Astrocyte of the hippocampus (primary cell): ENCODE measurements around the gene GLYATL1.
"Not testable (repeated sequence)": the region's sequence is repeated elsewhere in the genome, so short reads cannot be mapped to it uniquely, and the experiment has no call there.

Source experiments
- DNase-seq: peaks from one replicate; pipeline ENCODE4 v3.0.0; 2011; ENCODE audit warnings: low read depth, low spot score

The GLYATL1 gene

GRCh38 chr11:58998480-58999290 lies 59.4 kb downstream of the GLYATL1 start:
- DNase-seq = no peak

GRCh38 chr11:58999291-58999680 lies 60.0 kb downstream of the GLYATL1 start:
- DNase-seq = no peak

- no peak for DNase-seq
Measured at GRCh38 chr11:59000003-59000402, 60.7 kb downstream of the GLYATL1 start.

- not testable (repeated sequence) for DNase-seq
Measured at GRCh38 chr11:59002006-59002405, 62.7 kb downstream of the GLYATL1 start.
